Epithelial cell of proximal tubule (primary cell): ENCODE data around the gene PWWP2B. TPM values are rescaled to one million over a fixed set of nuclear protein-coding genes. Genes with fewer than 3 reads are reported as not detected.
A peak's percentile ranks its signal among the peaks of the same experiment; 100 is the strongest.

Source experiments
- DNase-seq: peaks from one replicate; pipeline ENCODE4 v3.0.0-alpha.2; 2011; ENCODE audit warnings: low read depth
- H3K4me3 ChIP-seq: 2 replicates; pipeline ENCODE4 v1.5.1; 2011; ENCODE audit warnings: low read depth, mild to moderate bottlenecking, low read length
- CTCF ChIP-seq: conservative IDR thresholded peaks from 2 replicates; pipeline ENCODE4 v1.5.1; 2012; ENCODE audit warnings: low read depth, mild to moderate bottlenecking, low read length
- total RNA-seq: library from RNA; depleted of rRNA; stranded (reverse); fragments of >200 nt; gene quantifications from 2 replicates; pipeline ENCODE4 v1.2.3, GENCODE V29; 2015

Gene PWWP2B
- total RNA-seq, 1 donor from 2014 or later, result 11.0 TPM

DNA sequence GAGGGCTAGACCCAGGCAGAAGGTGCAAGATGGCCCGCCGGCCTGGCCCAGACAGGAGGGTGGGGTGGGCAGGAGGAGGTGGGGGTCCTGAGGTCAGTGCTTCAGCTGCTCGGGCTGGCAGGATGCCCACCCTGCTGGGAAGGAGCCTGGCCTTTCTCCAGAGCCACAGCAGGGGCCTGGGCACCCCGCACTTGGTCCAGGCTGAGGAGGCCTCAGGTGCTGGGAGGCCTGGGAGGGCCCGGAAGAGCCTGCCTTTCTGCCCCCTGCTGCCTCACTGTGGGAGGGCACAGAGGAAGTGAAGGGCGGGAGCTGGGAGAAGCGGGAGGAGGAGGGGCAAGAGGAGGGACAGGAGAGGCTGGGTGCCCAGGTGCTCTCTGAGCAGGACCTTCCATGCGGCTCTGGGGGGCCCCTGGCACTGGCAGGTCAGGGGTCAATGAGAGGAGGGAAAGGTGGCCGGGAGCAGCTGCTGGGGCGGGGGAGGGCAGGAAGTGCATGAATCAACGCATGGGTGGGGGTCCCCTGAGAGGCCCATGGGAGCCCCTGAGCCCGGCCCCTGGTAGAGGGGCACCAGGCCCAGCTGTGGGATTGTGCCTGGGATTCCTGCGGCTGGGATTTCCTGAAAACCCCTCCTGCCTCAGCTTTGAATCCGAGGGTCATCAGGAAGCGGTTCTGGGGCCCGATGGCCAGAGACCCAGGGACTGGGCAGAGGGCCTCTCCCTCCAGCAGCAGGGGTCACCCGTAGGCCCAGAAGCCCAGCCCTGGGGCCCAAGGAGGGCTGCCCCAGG, 49.9 kb downstream of the PWWP2B start:
- no peak for DNase-seq
- H3K4me3 ChIP-seq, result no peak overlapping the region
- TF ChIP-seq CTCF, result peak; percentile 60

- no peak for TF ChIP-seq CTCF
Observed at GRCh38 chr10:132447446-132448247, 50.6 kb downstream of the PWWP2B start.

GRCh38 chr10:132448248-132448731, 51.3 kb downstream of the PWWP2B start:
- no peak for DNase-seq
- no peak for TF ChIP-seq CTCF
- no peak overlapping the region for H3K4me3 ChIP-seq

More at GRCh38 chr10:132447446-132448247, 50.6 kb downstream of the PWWP2B start:
- no peak overlapping the region for H3K4me3 ChIP-seq
- DNase-seq, result no peak

GRCh38 chr10:132449051-132449810, 52.2 kb downstream of the PWWP2B start:
- TF ChIP-seq CTCF, result no peak
- no peak overlapping the region for H3K4me3 ChIP-seq
- no peak for DNase-seq

GRCh38 chr10:132449811-132450181, 52.8 kb downstream of the PWWP2B start:
- no peak for DNase-seq
- no peak for TF ChIP-seq CTCF
- H3K4me3 ChIP-seq, result no peak overlapping the region

DNA sequence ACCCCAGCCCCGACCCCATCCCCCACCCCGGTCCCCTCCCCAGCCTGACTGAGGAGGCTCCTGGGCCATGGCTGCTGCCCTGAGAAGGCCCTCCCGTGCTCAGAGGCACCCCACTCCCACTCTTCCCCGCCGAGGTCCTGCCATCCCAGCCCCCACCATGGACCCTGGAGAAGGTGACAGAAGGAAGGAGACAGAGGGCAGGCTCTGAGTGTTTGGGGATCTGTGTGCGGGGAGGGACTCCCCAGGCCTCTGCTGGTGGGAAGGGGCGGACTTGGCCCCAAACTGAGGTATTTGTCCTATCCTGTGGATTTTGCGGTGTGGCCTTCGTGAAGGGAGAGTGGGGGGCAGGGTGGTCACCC, 53.4 kb downstream of the PWWP2B start:
- DNase-seq, result no peak
- no peak overlapping the region for H3K4me3 ChIP-seq
- no peak for TF ChIP-seq CTCF
